ENCODE measurements around the gene CAMK1D. TPM values are rescaled to one million over a fixed set of nuclear protein-coding genes. Genes with fewer than 3 reads are reported as not detected.

CAMK1D gene
- total RNA-seq, 2 experiments from 2014 or later, result 28.8 to 35.3 TPM

DNA sequence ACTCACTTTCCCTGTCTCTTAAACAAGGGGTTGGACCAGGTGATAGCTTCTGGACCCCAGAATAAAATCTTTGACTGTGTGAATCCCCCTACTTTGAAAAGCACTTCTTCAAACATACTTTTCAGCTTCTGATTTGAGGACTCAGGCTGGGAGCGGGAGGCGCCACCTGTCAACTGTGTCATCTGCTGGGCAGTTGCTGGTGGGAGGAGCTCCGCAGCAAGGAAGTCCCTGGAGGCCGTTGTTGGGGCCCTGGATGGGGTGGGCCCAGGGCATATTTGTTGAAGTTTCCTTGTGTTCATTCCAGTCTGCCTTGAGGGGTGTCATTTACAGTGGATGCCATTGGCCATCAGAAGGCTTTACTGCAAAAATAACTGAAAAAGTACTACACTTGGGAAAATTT, 454.4 kb downstream of the CAMK1D start:
- Mint-ChIP-seq H3K27ac (no peak overlapping the region), H3K36me3 (ENCODE audit: low read depth) (peaks cover 42% of the 10 kb centered on the region), H3K9me3 (no peaks in the 10 kb centered on the region), H3K4me3 (no peak overlapping the region), H3K27me3 (no peaks in the 10 kb centered on the region), H3K4me1 (ENCODE audit: low read depth) (no peaks in the 10 kb centered on the region)
- no peaks in the 10 kb centered on the region for H3K4me1 ChIP-seq (ENCODE audit: insufficient read depth, low read length)
- peaks cover 0 to 6% of the 10 kb centered on the region in 2 experiments for H3K9me3 ChIP-seq (ENCODE audit: control insufficient read depth in 1 of 2, insufficient read depth in 1 of 2, low read length in 2 of 2)
- TF ChIP-seq CTCF (IDR thresholded peaks at IDR 0.05), result no peak
- ATAC-seq (ENCODE audit: poor library complexity), result no peak
- CTCF ChIA-PET, result interaction anchor here (0.6 kb wide), 1 partner anchor 751 kb away, joined by 5 read pairs; no protein-coding TSS in a partner anchor
- H3K27me3 ChIP-seq (ENCODE audit: control insufficient read depth in 1 of 2, insufficient read depth in 2 of 2, low read length in 2 of 2), result no peaks in the 10 kb centered on the region
- H3K4me3 ChIP-seq (ENCODE audit: low read length), result no peak overlapping the region
- H3K27ac ChIP-seq (ENCODE audit: low read depth in 1 of 2, low read length in 2 of 2), result no peak overlapping the region
- no peak for DNase-seq
- peaks cover 3% of the 10 kb centered on the region for H3K36me3 ChIP-seq (ENCODE audit: insufficient read depth, low read length)
- POLR2A ChIA-PET, result no interaction called here
- intact Hi-C loops (cut with DNase I, micrococcal nuclease), result no loop called here

- Histone ChIP-seq H3K4me3 (ENCODE audit: low read length) (no peak overlapping the region), H3K27ac (ENCODE audit: low read depth in 1 of 2, low read length in 2 of 2) (no peak overlapping the region), H3K4me1 (ENCODE audit: insufficient read depth, low read length) (no peaks in the 10 kb centered on the region), H3K9me3 (ENCODE audit: control insufficient read depth in 1 of 2, insufficient read depth in 1 of 2, low read length in 2 of 2) (peaks cover 0 to 6% of the 10 kb centered on the region in 2 experiments), H3K36me3 (ENCODE audit: insufficient read depth, low read length) (peaks cover 3% of the 10 kb centered on the region), H3K27me3 (ENCODE audit: control insufficient read depth in 1 of 2, insufficient read depth in 2 of 2, low read length in 2 of 2) (no peaks in the 10 kb centered on the region)
- no peak for TF ChIP-seq CTCF (IDR thresholded peaks at IDR 0.05)
- intact Hi-C loops (cut with DNase I, micrococcal nuclease), result no loop called here
- Mint-ChIP-seq H3K4me1 (ENCODE audit: low read depth) (no peaks in the 10 kb centered on the region), H3K36me3 (ENCODE audit: low read depth) (peaks cover 38% of the 10 kb centered on the region), H3K4me3 (no peak overlapping the region), H3K27ac (no peak overlapping the region), H3K9me3 (no peaks in the 10 kb centered on the region), H3K27me3 (no peaks in the 10 kb centered on the region)
- POLR2A ChIA-PET, result no interaction called here
- DNase-seq (no peak), ATAC-seq (ENCODE audit: poor library complexity) (no peak)
- CTCF ChIA-PET, result no interaction called here
These were observed 457.1 kb downstream of the CAMK1D start for GRCh38 chr10:12806228-12807095.

GRCh38 chr10:12807096-12807755, 457.9 kb downstream of the CAMK1D start:
- peaks cover 0 to 11% of the 10 kb centered on the region in 2 experiments for H3K9me3 ChIP-seq (ENCODE audit: control insufficient read depth in 1 of 2, insufficient read depth in 1 of 2, low read length in 2 of 2)
- H3K4me3 ChIP-seq (ENCODE audit: low read length), result no peak overlapping the region
- H3K4me1 ChIP-seq (ENCODE audit: insufficient read depth, low read length), result no peaks in the 10 kb centered on the region
- no peaks in the 10 kb centered on the region for H3K27me3 ChIP-seq (ENCODE audit: control insufficient read depth in 1 of 2, insufficient read depth in 2 of 2, low read length in 2 of 2)
- H3K36me3 ChIP-seq (ENCODE audit: insufficient read depth, low read length), result peaks cover 3% of the 10 kb centered on the region
- CTCF ChIA-PET, result no interaction called here
- Mint-ChIP-seq H3K9me3 (no peaks in the 10 kb centered on the region), H3K4me3 (no peak overlapping the region), H3K4me1 (ENCODE audit: low read depth) (no peaks in the 10 kb centered on the region), H3K27me3 (no peaks in the 10 kb centered on the region), H3K27ac (no peak overlapping the region), H3K36me3 (ENCODE audit: low read depth) (peaks cover 44% of the 10 kb centered on the region)
- H3K27ac ChIP-seq (ENCODE audit: low read depth in 1 of 2, low read length in 2 of 2), result no peak overlapping the region
- intact Hi-C loops (cut with DNase I, micrococcal nuclease), result no loop called here
- ATAC-seq (ENCODE audit: poor library complexity) (no peak), DNase-seq (no peak)
- TF ChIP-seq CTCF (IDR thresholded peaks at IDR 0.05), result no peak
- POLR2A ChIA-PET, result no interaction called here

All from CD4-positive, alpha-beta T cell (primary cell).